Smooth muscle cell (in vitro differentiated cells): Measurements from ENCODE around the gene FOXF1. TPM values are rescaled to one million over a fixed set of nuclear protein-coding genes. Genes with fewer than 3 reads are reported as not detected.

Source experiments
- DNase-seq: peaks from one replicate; lab custom pipeline; 2025; ENCODE audit not compliant: unreplicated experiment; lab: John Stamatoyannopoulos, UW
- H2AFZ ChIP-seq: fragments of 200-600 bp; sonication (generic); 2 replicates; pipeline ENCODE4 v1.6.0; 2016; ENCODE audit warnings: antibody characterized with exemption, low read depth, mild to moderate bottlenecking
- H3F3A ChIP-seq: fragments of 200-600 bp; sonication (generic); 2 replicates; pipeline ENCODE4 v1.6.0; 2017; ENCODE audit warnings: antibody characterized with exemption, low read depth
- H3K27ac ChIP-seq: fragments of 200-600 bp; sonication (generic); 2 replicates; pipeline ENCODE4 v1.5.1; 2016; ENCODE audit warnings: low read depth, mild to moderate bottlenecking
- H3K27me3 ChIP-seq: fragments of 200-600 bp; sonication (generic); 2 replicates; pipeline ENCODE4 v1.6.1; 2016; ENCODE audit warnings: low read depth, mild to moderate bottlenecking
- H3K36me3 ChIP-seq: fragments of 200-600 bp; sonication (generic); 2 replicates; pipeline ENCODE4 v1.5.1; 2016; ENCODE audit warnings: low read depth
- H3K4me1 ChIP-seq: fragments of 200-600 bp; sonication (generic); 2 replicates; pipeline ENCODE4 v1.5.1; 2016; ENCODE audit warnings: low read depth
- H3K4me2 ChIP-seq: fragments of 200-600 bp; sonication (generic); 2 replicates; pipeline ENCODE4 v1.6.0; 2016; ENCODE audit warnings: mild to moderate bottlenecking
- H3K4me3 ChIP-seq: fragments of 200-600 bp; sonication (generic); 2 replicates; pipeline ENCODE4 v1.5.1; 2016; ENCODE audit warnings: mild to moderate bottlenecking
- H3K79me2 ChIP-seq: fragments of 200-600 bp; sonication (generic); 2 replicates; pipeline ENCODE4 v1.6.0; 2016; ENCODE audit warnings: low read depth, mild to moderate bottlenecking
- H3K9ac ChIP-seq: fragments of 200-600 bp; sonication (generic); 2 replicates; pipeline ENCODE4 v1.6.0; 2016; ENCODE audit warnings: low read depth
- H3K9me3 ChIP-seq: fragments of 200-600 bp; sonication (generic); replicated peaks from 2 replicates; pipeline ENCODE4 v1.5.1; 2016; ENCODE audit warnings: low read depth
- H4K20me1 ChIP-seq: fragments of 200-600 bp; sonication (generic); 2 replicates; pipeline ENCODE4 v1.6.0; 2016; ENCODE audit warnings: low read depth
- CTCF ChIP-seq: fragments of 200-600 bp; sonication (generic); IDR thresholded peaks from 2 replicates; pipeline ENCODE4 v1.5.1; 2017; ENCODE audit warnings: borderline replicate concordance, mild to moderate bottlenecking, antibody characterized with exemption; ENCODE audit not compliant: insufficient read depth, poor library complexity, severe bottlenecking
- WGBS: methylation state at CpG from one replicate; pipeline ENCODE4 v1.1.7; 2016; ENCODE audit warnings: low lambda C conversion rate; 5-methylcytosine and 5-hydroxymethylcytosine counted together
- polyA plus RNA-seq: library from polyadenylated mRNA; unstranded; fragments of >200 nt; fragmentation: Nextera tagmentation; extraction: Ambion mirVana; gene quantifications from 2 replicates; pipeline ENCODE4 v1.2.1, GENCODE V29; 2016
- total RNA-seq: library from RNA; depleted of rRNA; stranded (reverse); fragments of >200 nt; gene quantifications from 2 replicates; pipeline ENCODE4 v1.2.3, GENCODE V29; 2014

The FOXF1 gene
- total and polyA plus RNA-seq, 2 experiments from 2014 or later: 24.7 to 31.5 TPM

DNA sequence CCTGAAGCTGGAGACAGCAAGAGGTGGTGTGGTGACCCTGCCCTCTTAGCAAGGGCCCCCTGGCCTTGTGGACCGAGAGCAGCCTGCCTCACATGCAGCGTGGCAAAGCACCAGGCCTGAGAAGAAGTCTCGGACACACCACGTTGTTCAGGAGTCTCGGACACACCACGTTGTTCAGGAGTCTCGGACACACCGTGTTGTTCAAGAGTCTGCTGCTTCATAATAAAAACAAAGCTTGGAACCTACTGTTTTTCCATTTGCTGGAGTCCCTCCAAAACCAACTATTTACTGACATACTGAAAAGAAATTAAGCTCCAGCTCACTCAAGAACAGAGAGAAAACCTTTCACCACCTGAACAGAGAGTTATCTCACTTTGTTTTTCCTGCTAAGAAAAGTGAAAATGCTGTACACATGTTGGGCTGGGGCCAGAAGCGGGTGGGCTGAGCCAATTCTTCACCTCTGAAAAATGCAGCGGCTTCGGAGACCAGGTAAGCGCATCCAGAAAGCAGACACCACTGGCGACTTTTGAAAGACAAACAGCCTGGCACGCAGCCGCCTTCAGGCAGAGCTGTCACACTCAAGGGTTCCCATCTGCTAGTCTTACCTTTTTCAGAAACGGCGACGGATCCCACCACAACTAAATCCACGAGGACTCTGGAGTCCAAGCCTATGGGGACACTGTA, 35.8 kb downstream of the FOXF1 start:
- Histone ChIP-seq H4K20me1 (peaks cover 7% of the 10 kb centered on the region), H2AFZ (no peak overlapping the region), H3K4me2 (no peak overlapping the region), H3K9me3 (no peaks in the 10 kb centered on the region), H3K4me1 (no peaks in the 10 kb centered on the region), H3K27me3 (no peaks in the 10 kb centered on the region), H3K27ac (no peak overlapping the region), H3K79me2 (no peaks in the 10 kb centered on the region), H3K36me3 (peaks cover 3% of the 10 kb centered on the region), H3K9ac (no peak overlapping the region), H3F3A (no peaks in the 10 kb centered on the region), H3K4me3 (no peak overlapping the region)
- no peak for TF ChIP-seq CTCF
- 98% methylated on average over 19 of the region's 19 CpGs for WGBS
- DNase-seq: no peak

- Histone ChIP-seq H3K4me2 (no peak overlapping the region), H3K27me3 (no peaks in the 10 kb centered on the region), H3K36me3 (peaks cover 3% of the 10 kb centered on the region), H4K20me1 (peaks cover 7% of the 10 kb centered on the region), H2AFZ (no peak overlapping the region), H3K9me3 (no peaks in the 10 kb centered on the region), H3K9ac (no peak overlapping the region), H3K4me3 (no peak overlapping the region), H3K27ac (no peak overlapping the region), H3K4me1 (no peaks in the 10 kb centered on the region), H3F3A (no peaks in the 10 kb centered on the region), H3K79me2 (no peaks in the 10 kb centered on the region)
- no peak for DNase-seq
- WGBS: 90% methylated on average over 8 of the region's 8 CpGs
- TF ChIP-seq CTCF: no peak
Observed at GRCh38 chr16:86546638-86547013, 36.3 kb downstream of the FOXF1 start.

DNA sequence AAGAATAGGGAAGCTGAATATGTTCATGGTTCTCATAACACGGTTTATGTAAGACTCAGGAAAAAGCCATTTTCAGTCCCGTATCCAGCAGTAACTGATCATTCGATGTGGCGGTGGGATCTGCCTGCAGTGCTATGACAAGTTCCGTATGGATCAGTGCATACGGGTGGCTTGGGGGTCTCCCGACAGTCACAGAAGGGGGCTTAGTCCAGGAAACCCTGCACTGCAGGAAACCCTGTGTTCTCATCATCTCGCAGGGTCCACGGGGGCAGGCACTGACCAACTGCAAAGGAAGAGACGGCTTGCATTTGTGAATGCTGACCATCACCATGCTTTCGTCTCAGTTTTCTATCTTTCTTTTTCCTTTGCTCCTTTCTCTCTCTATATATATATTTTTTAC, 37.0 kb downstream of the FOXF1 start:
- Histone ChIP-seq H3F3A (no peaks in the 10 kb centered on the region), H3K36me3 (peaks cover 3% of the 10 kb centered on the region), H3K27ac (no peak overlapping the region), H3K9me3 (no peaks in the 10 kb centered on the region), H3K9ac (no peak overlapping the region), H3K27me3 (no peaks in the 10 kb centered on the region), H3K4me1 (no peaks in the 10 kb centered on the region), H2AFZ (no peak overlapping the region), H4K20me1 (peaks cover 7% of the 10 kb centered on the region), H3K4me2 (no peak overlapping the region), H3K79me2 (no peaks in the 10 kb centered on the region), H3K4me3 (no peak overlapping the region)
- DNase-seq: no peak
- no peak for TF ChIP-seq CTCF
- 97% methylated on average over 11 of the region's 11 CpGs for WGBS
